GM18870 (cell line): ENCODE data around the gene DNAJB1.

Experiments used
- ATAC-seq: cut with Tn5 transposase; IDR thresholded peaks from one replicate; pipeline ENCODE4 v1.9.1; 2021; ENCODE audit warnings: moderate library complexity; ENCODE audit not compliant: unreplicated experiment

DNAJB1 gene

GRCh38 chr19:14496834-14497227 is 21.4 kb downstream of the DNAJB1 start:
- no peak for ATAC-seq

- ATAC-seq, result no peak
Observed at GRCh38 chr19:14496029-14496833, 22.0 kb downstream of the DNAJB1 start, which contains the start of gene GIPC1. Gene GIPC1 (minus strand): TSS chr19:14496127. CDS start chr19:14482976, 13,151 bp downstream.

GRCh38 chr19:14495672-14496028 is 22.5 kb downstream of the DNAJB1 start:
- ATAC-seq, result no peak

- no peak for ATAC-seq
Observed at GRCh38 chr19:14494910-14495671, 23.1 kb downstream of the DNAJB1 start.

- no peak for ATAC-seq
Observed at GRCh38 chr19:14494411-14494810, 23.8 kb downstream of the DNAJB1 start.

GRCh38 chr19:14492756-14493337 is 25.4 kb downstream of the DNAJB1 start:
- no peak for ATAC-seq

- ATAC-seq, result no peak
Observed at GRCh38 chr19:14487370-14488125, 30.6 kb downstream of the DNAJB1 start.

GRCh38 chr19:14482172-14482941 is 35.8 kb downstream of the DNAJB1 start:
- no peak for ATAC-seq

GRCh38 chr19:14480700-14481079 is 37.5 kb downstream of the DNAJB1 start:
- no peak for ATAC-seq

- ATAC-seq, result no peak
Observed at GRCh38 chr19:14479975-14480699, 38.1 kb downstream of the DNAJB1 start.

GRCh38 chr19:14479309-14479974 is 38.8 kb downstream of the DNAJB1 start:
- no peak for ATAC-seq

GRCh38 chr19:14478113-14478545 is 40.1 kb downstream of the DNAJB1 start:
- ATAC-seq, result no peak

GRCh38 chr19:14477418-14478112 is 40.6 kb downstream of the DNAJB1 start:
- no peak for ATAC-seq

- ATAC-seq, result no peak
Observed at GRCh38 chr19:14476673-14477401, 41.4 kb downstream of the DNAJB1 start.

- no peak for ATAC-seq
Observed at GRCh38 chr19:14476327-14476672, 41.9 kb downstream of the DNAJB1 start.

GRCh38 chr19:14475251-14476073 is 42.7 kb downstream of the DNAJB1 start, which contains the start of gene PTGER1:
Gene PTGER1 (minus strand): TSS chr19:14475354. CDS start chr19:14474320, 1,034 bp downstream.
- ATAC-seq, result no peak

- no peak for ATAC-seq
Observed at GRCh38 chr19:14474827-14475226, 43.4 kb downstream of the DNAJB1 start.
